GM23338 (cell line): Measurements from ENCODE around the gene TRAF4. TPM values are rescaled to one million over a fixed set of nuclear protein-coding genes. Genes with fewer than 3 reads are reported as not detected.

ENCODE experiments used
- ATAC-seq: fragments of 200-7000 bp; cut with Tn5 transposase; 3 replicates; pipeline ENCODE4 v1.9.1; 2020
- DNase-seq: peaks from one replicate; pipeline ENCODE4 v3.0.0-alpha.2; 2015; ENCODE audit warnings: low spot score
- H2AFZ ChIP-seq: fragments of 200-600 bp; sonication (generic); 2 replicates; pipeline ENCODE4 v1.8.0; 2016; ENCODE audit warnings: antibody characterized with exemption, mild to moderate bottlenecking, moderate library complexity
- H3F3A ChIP-seq: fragments of 200-600 bp; sonication (generic); replicated peaks from 2 replicates; pipeline ENCODE4 v1.8.0; 2017; ENCODE audit warnings: antibody characterized with exemption, mixed run types, low read depth
- H3K27ac ChIP-seq: fragments of 200-600 bp; sonication (generic); 2 replicates; pipeline ENCODE4 v1.6.1; 2016; ENCODE audit warnings: low read depth
- H3K27me3 ChIP-seq: fragments of 200-600 bp; sonication (generic); 2 replicates; pipeline ENCODE4 v1.8.0; 2016; ENCODE audit warnings: mild to moderate bottlenecking, mixed run types, moderate library complexity; ENCODE audit not compliant: insufficient read depth
- H3K36me3 ChIP-seq: fragments of 200-600 bp; sonication (generic); 2 replicates; pipeline ENCODE4 v1.8.0; 2016; ENCODE audit warnings: mild to moderate bottlenecking; ENCODE audit not compliant: insufficient read depth
- H3K4me1 ChIP-seq: fragments of 200-600 bp; sonication (generic); 2 replicates; pipeline ENCODE4 v1.8.0; 2016; ENCODE audit warnings: mild to moderate bottlenecking, moderate library complexity; ENCODE audit not compliant: insufficient read depth
- H3K4me2 ChIP-seq: fragments of 200-600 bp; sonication (generic); 2 replicates; pipeline ENCODE4 v1.7.1; 2017; ENCODE audit warnings: mixed run types
- H3K4me3 ChIP-seq: fragments of 200-600 bp; sonication (generic); 2 replicates; pipeline ENCODE4 v1.6.1; 2016; ENCODE audit warnings: mixed run types
- H3K79me2 ChIP-seq: fragments of 200-600 bp; sonication (generic); replicated peaks from 2 replicates; pipeline ENCODE4 v1.8.0; 2017; ENCODE audit warnings: mild to moderate bottlenecking; ENCODE audit not compliant: insufficient read depth
- H3K9me2 ChIP-seq: fragments of 200-600 bp; sonication (generic); 2 replicates; pipeline ENCODE4 v1.8.0; 2017; ENCODE audit not compliant: insufficient read depth
- H4K20me1 ChIP-seq: fragments of 200-600 bp; sonication (generic); replicated peaks from 2 replicates; pipeline ENCODE4 v1.8.0; 2017; ENCODE audit warnings: mild to moderate bottlenecking; ENCODE audit not compliant: insufficient read depth
- H3K27ac Mint-ChIP-seq: 2 replicates; pipeline ENCODE4 v1.8.0; 2020; ENCODE audit warnings: inconsistent platforms, mild to moderate bottlenecking, moderate library complexity, mixed read lengths
- H3K27me3 Mint-ChIP-seq: 3 replicates; pipeline ENCODE4 v1.8.0; 2022; ENCODE audit warnings: low read depth, mild to moderate bottlenecking, moderate library complexity, mixed read lengths, inconsistent platforms; ENCODE audit not compliant: insufficient read depth, poor library complexity
- H3K36me3 Mint-ChIP-seq: 3 replicates; pipeline ENCODE4 v1.8.0; 2021; ENCODE audit warnings: low read depth, mild to moderate bottlenecking, inconsistent platforms, moderate library complexity, mixed read lengths
- H3K4me1 Mint-ChIP-seq: 3 replicates; pipeline ENCODE4 v1.8.0; 2020; ENCODE audit warnings: mild to moderate bottlenecking, inconsistent platforms, mixed read lengths
- H3K4me3 Mint-ChIP-seq: 3 replicates; pipeline ENCODE4 v1.8.0; 2021; ENCODE audit warnings: moderate library complexity, mild to moderate bottlenecking, inconsistent platforms, mixed read lengths
- H3K9me3 Mint-ChIP-seq: 3 replicates; pipeline ENCODE4 v1.8.0; 2020; ENCODE audit warnings: moderate library complexity, mild to moderate bottlenecking, inconsistent platforms, mixed read lengths
- CREB1 ChIP-seq: fragments of 250-450 bp; sonication (Bioruptor Pico); IDR thresholded peaks from 2 replicates; pipeline ENCODE4 v1.5.0; 2020; ENCODE audit warnings: low read depth, mild to moderate bottlenecking, moderate library complexity
- ZNF114 ChIP-seq: fragments of 250-450 bp; sonication (Bioruptor Pico); IDR thresholded peaks from 2 replicates; pipeline ENCODE4 v1.5.0; 2020; ENCODE audit warnings: mild to moderate bottlenecking, moderate library complexity
- polyA plus RNA-seq: library from polyadenylated mRNA; unstranded; fragments of >200 nt; fragmentation: Nextera tagmentation; extraction: Ambion mirVana; gene quantifications from 2 replicates; pipeline ENCODE4 v1.2.1, GENCODE V29; 2016
- total RNA-seq: library from RNA; depleted of rRNA; stranded (reverse); fragments of >200 nt; shearing (Covaris generic); gene quantifications from 2 replicates; pipeline ENCODE4 v1.2.3, GENCODE V29; 2014
- TF ChIP-seq, protein P1 (sequence below), 2 experiments: fragments of 200-600 bp in 1 of 2; sonication (generic) in 1 of 2; conservative IDR thresholded peaks; 2 replicates each; pipeline versions ENCODE4 v1.5.1 to v1.6.1; 2016 to 2017; ENCODE audit warnings: antibody characterized with exemption in 2 of 2, low read depth in 2 of 2, mild to moderate bottlenecking in 2 of 2, moderate library complexity in 1 of 2
- TF ChIP-seq, protein P2 (sequence below): IDR thresholded peaks from 2 replicates; pipeline ENCODE4 v1.6.1; 2016; ENCODE audit warnings: antibody characterized with exemption
- TF ChIP-seq, protein P3 (sequence below): fragments of 250-450 bp; sonication (Bioruptor Pico); IDR thresholded peaks from 2 replicates; pipeline ENCODE4 v1.5.0; 2020; ENCODE audit warnings: mild to moderate bottlenecking, moderate library complexity

The TRAF4 gene
- total and polyA plus RNA-seq, 2 experiments from 2014 or later = 63.5 to 152 TPM

DNA sequence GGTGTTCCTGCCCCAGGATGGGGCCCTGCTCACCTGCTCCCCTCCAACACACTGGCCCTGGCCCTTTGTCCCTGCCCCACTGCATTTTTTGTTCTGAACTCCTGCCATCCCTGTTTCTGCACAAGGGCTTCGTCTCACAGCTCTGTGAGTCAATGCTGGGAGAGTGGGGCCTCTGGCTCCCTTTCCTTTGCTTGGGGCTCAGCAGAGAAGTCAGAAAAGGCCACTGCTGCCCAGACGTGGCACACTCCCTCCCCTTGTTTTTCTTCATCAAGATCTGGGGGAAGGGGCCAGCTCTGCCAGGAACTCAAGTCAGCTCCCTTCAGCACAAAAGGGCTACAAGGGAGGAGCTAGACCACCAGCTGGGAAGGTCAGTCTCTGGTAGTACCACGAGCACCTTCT lies 41.1 kb upstream of the TRAF4 start:
- H3K9me3 Mint-ChIP-seq = no peaks in the 10 kb centered on the region; the same call in 2 of the 3 replicates
- H3K4me3 ChIP-seq = no peak overlapping the region
- no peak overlapping the region for H2AFZ ChIP-seq
- H3K9me2 ChIP-seq = no peaks in the 10 kb centered on the region
- peaks cover 18% of the 10 kb centered on the region for H3F3A ChIP-seq
- DNase-seq = no peak
- H3K4me2 ChIP-seq = no peak overlapping the region
- no peaks in the 10 kb centered on the region for H3K27me3 ChIP-seq
- no peak for ATAC-seq
- H3K36me3 Mint-ChIP-seq = peaks cover 68% of the 10 kb centered on the region
- peak overlapping the region; percentile 77 for H3K27ac Mint-ChIP-seq
- peaks cover 41% of the 10 kb centered on the region for H3K4me1 Mint-ChIP-seq
- no peaks in the 10 kb centered on the region for H3K79me2 ChIP-seq
- H3K4me3 Mint-ChIP-seq = no peak overlapping the region; the same call in 2 of the 3 replicates
- peaks cover 17% of the 10 kb centered on the region for H3K36me3 ChIP-seq
- H3K27me3 Mint-ChIP-seq = peaks cover 24% of the 10 kb centered on the region
- peaks cover 6% of the 10 kb centered on the region for H4K20me1 ChIP-seq
- H3K27ac ChIP-seq = no peak overlapping the region
- H3K4me1 ChIP-seq = peaks cover 8% of the 10 kb centered on the region; the same call in 1 of the 2 replicates
- TF ChIP-seq CREB1 (CRISPR knock-in tag) (no peak), ZNF114 (CRISPR knock-in tag) (no peak)
- TF ChIP-seq, protein P1, sequence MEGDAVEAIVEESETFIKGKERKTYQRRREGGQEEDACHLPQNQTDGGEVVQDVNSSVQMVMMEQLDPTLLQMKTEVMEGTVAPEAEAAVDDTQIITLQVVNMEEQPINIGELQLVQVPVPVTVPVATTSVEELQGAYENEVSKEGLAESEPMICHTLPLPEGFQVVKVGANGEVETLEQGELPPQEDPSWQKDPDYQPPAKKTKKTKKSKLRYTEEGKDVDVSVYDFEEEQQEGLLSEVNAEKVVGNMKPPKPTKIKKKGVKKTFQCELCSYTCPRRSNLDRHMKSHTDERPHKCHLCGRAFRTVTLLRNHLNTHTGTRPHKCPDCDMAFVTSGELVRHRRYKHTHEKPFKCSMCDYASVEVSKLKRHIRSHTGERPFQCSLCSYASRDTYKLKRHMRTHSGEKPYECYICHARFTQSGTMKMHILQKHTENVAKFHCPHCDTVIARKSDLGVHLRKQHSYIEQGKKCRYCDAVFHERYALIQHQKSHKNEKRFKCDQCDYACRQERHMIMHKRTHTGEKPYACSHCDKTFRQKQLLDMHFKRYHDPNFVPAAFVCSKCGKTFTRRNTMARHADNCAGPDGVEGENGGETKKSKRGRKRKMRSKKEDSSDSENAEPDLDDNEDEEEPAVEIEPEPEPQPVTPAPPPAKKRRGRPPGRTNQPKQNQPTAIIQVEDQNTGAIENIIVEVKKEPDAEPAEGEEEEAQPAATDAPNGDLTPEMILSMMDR (conservative IDR thresholded peaks at IDR 0.05; ENCODE audit: low read depth in 2 of 2) = no peak
- TF ChIP-seq, protein P2, sequence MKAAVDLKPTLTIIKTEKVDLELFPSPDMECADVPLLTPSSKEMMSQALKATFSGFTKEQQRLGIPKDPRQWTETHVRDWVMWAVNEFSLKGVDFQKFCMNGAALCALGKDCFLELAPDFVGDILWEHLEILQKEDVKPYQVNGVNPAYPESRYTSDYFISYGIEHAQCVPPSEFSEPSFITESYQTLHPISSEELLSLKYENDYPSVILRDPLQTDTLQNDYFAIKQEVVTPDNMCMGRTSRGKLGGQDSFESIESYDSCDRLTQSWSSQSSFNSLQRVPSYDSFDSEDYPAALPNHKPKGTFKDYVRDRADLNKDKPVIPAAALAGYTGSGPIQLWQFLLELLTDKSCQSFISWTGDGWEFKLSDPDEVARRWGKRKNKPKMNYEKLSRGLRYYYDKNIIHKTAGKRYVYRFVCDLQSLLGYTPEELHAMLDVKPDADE = no peak
- TF ChIP-seq, protein P3, sequence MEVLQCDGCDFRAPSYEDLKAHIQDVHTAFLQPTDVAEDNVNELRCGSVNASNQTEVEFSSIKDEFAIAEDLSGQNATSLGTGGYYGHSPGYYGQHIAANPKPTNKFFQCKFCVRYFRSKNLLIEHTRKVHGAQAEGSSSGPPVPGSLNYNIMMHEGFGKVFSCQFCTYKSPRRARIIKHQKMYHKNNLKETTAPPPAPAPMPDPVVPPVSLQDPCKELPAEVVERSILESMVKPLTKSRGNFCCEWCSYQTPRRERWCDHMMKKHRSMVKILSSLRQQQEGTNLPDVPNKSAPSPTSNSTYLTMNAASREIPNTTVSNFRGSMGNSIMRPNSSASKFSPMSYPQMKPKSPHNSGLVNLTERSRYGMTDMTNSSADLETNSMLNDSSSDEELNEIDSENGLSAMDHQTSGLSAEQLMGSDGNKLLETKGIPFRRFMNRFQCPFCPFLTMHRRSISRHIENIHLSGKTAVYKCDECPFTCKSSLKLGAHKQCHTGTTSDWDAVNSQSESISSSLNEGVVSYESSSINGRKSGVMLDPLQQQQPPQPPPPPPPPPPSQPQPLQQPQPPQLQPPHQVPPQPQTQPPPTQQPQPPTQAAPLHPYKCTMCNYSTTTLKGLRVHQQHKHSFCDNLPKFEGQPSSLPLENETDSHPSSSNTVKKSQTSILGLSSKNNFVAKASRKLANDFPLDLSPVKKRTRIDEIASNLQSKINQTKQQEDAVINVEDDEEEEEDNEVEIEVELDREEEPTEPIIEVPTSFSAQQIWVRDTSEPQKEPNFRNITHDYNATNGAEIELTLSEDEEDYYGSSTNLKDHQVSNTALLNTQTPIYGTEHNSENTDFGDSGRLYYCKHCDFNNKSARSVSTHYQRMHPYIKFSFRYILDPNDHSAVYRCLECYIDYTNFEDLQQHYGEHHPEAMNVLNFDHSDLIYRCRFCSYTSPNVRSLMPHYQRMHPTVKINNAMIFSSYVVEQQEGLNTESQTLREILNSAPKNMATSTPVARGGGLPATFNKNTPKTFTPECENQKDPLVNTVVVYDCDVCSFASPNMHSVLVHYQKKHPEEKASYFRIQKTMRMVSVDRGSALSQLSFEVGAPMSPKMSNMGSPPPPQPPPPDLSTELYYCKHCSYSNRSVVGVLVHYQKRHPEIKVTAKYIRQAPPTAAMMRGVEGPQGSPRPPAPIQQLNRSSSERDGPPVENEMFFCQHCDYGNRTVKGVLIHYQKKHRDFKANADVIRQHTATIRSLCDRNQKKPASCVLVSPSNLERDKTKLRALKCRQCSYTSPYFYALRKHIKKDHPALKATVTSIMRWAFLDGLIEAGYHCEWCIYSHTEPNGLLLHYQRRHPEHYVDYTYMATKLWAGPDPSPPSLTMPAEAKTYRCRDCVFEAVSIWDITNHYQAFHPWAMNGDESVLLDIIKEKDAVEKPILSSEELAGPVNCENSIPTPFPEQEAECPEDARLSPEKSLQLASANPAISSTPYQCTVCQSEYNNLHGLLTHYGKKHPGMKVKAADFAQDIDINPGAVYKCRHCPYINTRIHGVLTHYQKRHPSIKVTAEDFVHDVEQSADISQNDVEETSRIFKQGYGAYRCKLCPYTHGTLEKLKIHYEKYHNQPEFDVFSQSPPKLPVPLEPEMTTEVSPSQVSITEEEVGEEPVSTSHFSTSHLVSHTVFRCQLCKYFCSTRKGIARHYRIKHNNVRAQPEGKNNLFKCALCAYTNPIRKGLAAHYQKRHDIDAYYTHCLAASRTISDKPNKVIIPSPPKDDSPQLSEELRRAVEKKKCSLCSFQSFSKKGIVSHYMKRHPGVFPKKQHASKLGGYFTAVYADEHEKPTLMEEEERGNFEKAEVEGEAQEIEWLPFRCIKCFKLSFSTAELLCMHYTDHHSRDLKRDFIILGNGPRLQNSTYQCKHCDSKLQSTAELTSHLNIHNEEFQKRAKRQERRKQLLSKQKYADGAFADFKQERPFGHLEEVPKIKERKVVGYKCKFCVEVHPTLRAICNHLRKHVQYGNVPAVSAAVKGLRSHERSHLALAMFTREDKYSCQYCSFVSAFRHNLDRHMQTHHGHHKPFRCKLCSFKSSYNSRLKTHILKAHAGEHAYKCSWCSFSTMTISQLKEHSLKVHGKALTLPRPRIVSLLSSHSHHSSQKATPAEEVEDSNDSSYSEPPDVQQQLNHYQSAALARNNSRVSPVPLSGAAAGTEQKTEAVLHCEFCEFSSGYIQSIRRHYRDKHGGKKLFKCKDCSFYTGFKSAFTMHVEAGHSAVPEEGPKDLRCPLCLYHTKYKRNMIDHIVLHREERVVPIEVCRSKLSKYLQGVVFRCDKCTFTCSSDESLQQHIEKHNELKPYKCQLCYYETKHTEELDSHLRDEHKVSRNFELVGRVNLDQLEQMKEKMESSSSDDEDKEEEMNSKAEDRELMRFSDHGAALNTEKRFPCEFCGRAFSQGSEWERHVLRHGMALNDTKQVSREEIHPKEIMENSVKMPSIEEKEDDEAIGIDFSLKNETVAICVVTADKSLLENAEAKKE (CRISPR knock-in tag) = no peak
